DMS 273 treated with DMSO at 0.1 percent for 48 hours (cell line): ENCODE measurements around the gene AGGF1.
A peak's percentile ranks its signal among the peaks of the same experiment; 100 is the strongest.
"Not testable (repeated sequence)": the region's sequence is repeated elsewhere in the genome, so short reads cannot be mapped to it uniquely, and the experiment has no call there.

ENCODE experiments used
- DNase-seq: peaks from one replicate; lab custom pipeline; 2025; lab: John Stamatoyannopoulos, UW

The AGGF1 gene

GRCh38 chr5:77086689-77087483 is 56.7 kb downstream of the AGGF1 start, which contains the start of gene ZBED3:
Gene ZBED3, minus strand, starts transcription at chr5:77087285. Its CDS starts 9,407 bp downstream, at chr5:77077878.
- DNase-seq: peak; percentile 72

- DNase-seq: no peak
Measured at GRCh38 chr5:77087484-77088261, 57.5 kb downstream of the AGGF1 start.

GRCh38 chr5:77095189-77095588 is 65.0 kb downstream of the AGGF1 start:
- no peak for DNase-seq

GRCh38 chr5:77101298-77101697 is 71.1 kb downstream of the AGGF1 start:
- DNase-seq: no peak

GRCh38 chr5:77102549-77102948 is 72.3 kb downstream of the AGGF1 start:
- no peak for DNase-seq

- DNase-seq: no peak
Measured at GRCh38 chr5:77103457-77103856, 73.3 kb downstream of the AGGF1 start.

- no peak for DNase-seq
Measured at GRCh38 chr5:77104813-77105212, 74.6 kb downstream of the AGGF1 start.

- not testable (repeated sequence) for DNase-seq
Measured at GRCh38 chr5:77107035-77107434, 76.8 kb downstream of the AGGF1 start.
